ENCODE measurements around the gene SMIM24. TPM values are rescaled to one million over a fixed set of nuclear protein-coding genes. Genes with fewer than 3 reads are reported as not detected.
A peak's percentile ranks its signal among the peaks of the same experiment; 100 is the strongest.

Gene SMIM24
- polyA plus RNA-seq, 4 donors, result 270 to 1,947 (median 1,286) TPM

- Histone ChIP-seq H3K4me1 (ENCODE audit: control insufficient read depth in 3 of 3, insufficient read depth in 2 of 3, low read depth in 1 of 3, low read length in 2 of 3) (peaks cover 0 to 15% (median 4%) of the 10 kb centered on the region in 3 donors), H3K36me3 (ENCODE audit: control insufficient read depth in 3 of 3, insufficient read depth in 2 of 3, low read depth in 1 of 3, low read length in 3 of 3) (peaks cover 2 to 26% (median 2%) of the 10 kb centered on the region in 3 donors), H3K27ac (ENCODE audit: low read depth in 1 of 3, low read length in 2 of 3) (peak within 1 kb of the TSS; percentile 91 to 95 (median 91)), H3K9me3 (ENCODE audit: control insufficient read depth in 2 of 2, insufficient read depth in 1 of 2, low read depth in 1 of 2, low read length in 1 of 2) (no peaks in the 10 kb centered on the region), H3K4me3 (ENCODE audit: low read depth in 1 of 3, low read length in 3 of 3) (peak within 1 kb of the TSS; percentile 95 to 96 (median 96)), H3K27me3 (ENCODE audit: control insufficient read depth in 3 of 3, insufficient read depth in 3 of 3, low read length in 3 of 3) (no peaks in the 10 kb centered on the region)
- FAIRE-seq (no peak), DNase-seq (peak; percentile 99 to 100)
- 1 to 2% (median 1%) methylated on average over 56 to 79 of the region's 79 CpGs for WGBS, 3 donors
Measured at GRCh38 chr19:3505598-3506383, 25.5 kb upstream of the SMIM24 start, which contains the start of gene FZR1. Gene FZR1, plus strand, starts transcription at chr19:3506311. Its CDS starts 16,679 bp downstream, at chr19:3522990.

GRCh38 chr19:3504735-3505134 lies 24.4 kb upstream of the SMIM24 start:
- Histone ChIP-seq H3K27me3 (ENCODE audit: control insufficient read depth in 3 of 3, insufficient read depth in 3 of 3, low read length in 3 of 3) (no peaks in the 10 kb centered on the region), H3K4me1 (ENCODE audit: control insufficient read depth in 3 of 3, insufficient read depth in 2 of 3, low read depth in 1 of 3, low read length in 2 of 3) (peaks cover 0 to 16% (median 4%) of the 10 kb centered on the region in 3 donors), H3K9me3 (ENCODE audit: control insufficient read depth in 2 of 2, insufficient read depth in 1 of 2, low read depth in 1 of 2, low read length in 1 of 2) (no peaks in the 10 kb centered on the region), H3K27ac (ENCODE audit: low read depth in 1 of 3, low read length in 2 of 3) (no peak overlapping the region), H3K36me3 (ENCODE audit: control insufficient read depth in 3 of 3, insufficient read depth in 2 of 3, low read depth in 1 of 3, low read length in 3 of 3) (peaks cover under 1 to 16% (median 2%) of the 10 kb centered on the region in 3 donors), H3K4me3 (ENCODE audit: low read depth in 1 of 3, low read length in 3 of 3) (no peak overlapping the region)
- FAIRE-seq (no peak), DNase-seq (peak in 1 of 2 donors; percentile 22)
- WGBS, 3 donors, result 77 to 89% (median 83%) methylated on average over 5 of the region's 5 CpGs

DNA sequence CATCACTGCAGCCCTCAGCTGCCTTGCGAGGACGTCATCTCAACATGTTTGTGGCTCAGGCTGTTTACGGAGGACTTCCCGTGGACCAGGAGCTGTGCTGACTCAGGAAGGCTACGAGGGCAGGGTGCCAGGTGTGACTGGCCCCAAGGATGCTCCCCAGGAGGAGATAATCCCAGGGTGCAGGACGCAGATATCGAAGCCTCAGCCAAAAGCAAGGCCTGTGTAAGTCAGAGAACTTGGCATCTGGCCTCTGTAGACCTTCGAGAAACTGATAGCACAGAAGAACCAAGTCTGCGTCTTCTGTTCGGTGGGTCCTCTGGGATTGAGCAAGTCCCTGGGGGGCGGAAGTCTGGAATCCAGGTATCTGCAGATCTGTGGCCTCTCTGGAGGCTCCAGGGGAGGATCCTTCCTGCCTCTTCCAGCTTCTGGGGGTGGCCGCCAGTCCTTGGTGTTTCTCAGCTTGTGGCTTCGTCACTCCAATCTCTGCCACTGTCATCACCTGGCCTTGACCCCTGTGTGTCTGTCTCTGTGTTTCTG lies 22.8 kb upstream of the SMIM24 start:
- no peak for FAIRE-seq
- Histone ChIP-seq H3K4me1 (ENCODE audit: control insufficient read depth in 3 of 3, insufficient read depth in 2 of 3, low read depth in 1 of 3, low read length in 2 of 3) (peaks cover 0 to 9% (median 0%) of the 10 kb centered on the region in 3 donors), H3K9me3 (ENCODE audit: control insufficient read depth in 2 of 2, insufficient read depth in 1 of 2, low read depth in 1 of 2, low read length in 1 of 2) (no peaks in the 10 kb centered on the region), H3K36me3 (ENCODE audit: control insufficient read depth in 3 of 3, insufficient read depth in 2 of 3, low read depth in 1 of 3, low read length in 3 of 3) (peaks cover 0 to under 1% (median 0%) of the 10 kb centered on the region in 3 donors), H3K4me3 (ENCODE audit: low read depth in 1 of 3, low read length in 3 of 3) (no peak overlapping the region), H3K27ac (ENCODE audit: low read depth in 1 of 3, low read length in 2 of 3) (no peak overlapping the region), H3K27me3 (ENCODE audit: control insufficient read depth in 3 of 3, insufficient read depth in 3 of 3, low read length in 3 of 3) (no peaks in the 10 kb centered on the region)
- no peak for DNase-seq
- 80 to 88% (median 84%) methylated on average over 13 of the region's 13 CpGs for WGBS, 3 donors

GRCh38 chr19:3501780-3502179 lies 21.5 kb upstream of the SMIM24 start:
- Histone ChIP-seq H3K9me3 (ENCODE audit: control insufficient read depth in 2 of 2, insufficient read depth in 1 of 2, low read depth in 1 of 2, low read length in 1 of 2) (no peaks in the 10 kb centered on the region), H3K4me3 (ENCODE audit: low read depth in 1 of 3, low read length in 3 of 3) (no peak overlapping the region), H3K27ac (ENCODE audit: low read depth in 1 of 3, low read length in 2 of 3) (no peak overlapping the region), H3K4me1 (ENCODE audit: control insufficient read depth in 3 of 3, insufficient read depth in 2 of 3, low read depth in 1 of 3, low read length in 2 of 3) (peaks cover 0 to 4% (median 0%) of the 10 kb centered on the region in 3 donors), H3K36me3 (ENCODE audit: control insufficient read depth in 3 of 3, insufficient read depth in 2 of 3, low read depth in 1 of 3, low read length in 3 of 3) (peaks cover 0 to 13% (median 0%) of the 10 kb centered on the region in 3 donors), H3K27me3 (ENCODE audit: control insufficient read depth in 3 of 3, insufficient read depth in 3 of 3, low read length in 3 of 3) (no peaks in the 10 kb centered on the region)
- 86 to 92% (median 89%) methylated on average over 3 of the region's 3 CpGs for WGBS, 3 donors
- DNase-seq, result no peak
- no peak for FAIRE-seq

- Histone ChIP-seq H3K4me3 (ENCODE audit: low read depth in 1 of 3, low read length in 3 of 3) (peak within 1 kb of the TSS; percentile 63 to 96 (median 66)), H3K4me1 (ENCODE audit: control insufficient read depth in 3 of 3, insufficient read depth in 2 of 3, low read depth in 1 of 3, low read length in 2 of 3) (peaks cover 0 to 4% (median 0%) of the 10 kb centered on the region in 3 donors), H3K9me3 (ENCODE audit: control insufficient read depth in 2 of 2, insufficient read depth in 1 of 2, low read depth in 1 of 2, low read length in 1 of 2) (no peaks in the 10 kb centered on the region), H3K27me3 (ENCODE audit: control insufficient read depth in 3 of 3, insufficient read depth in 3 of 3, low read length in 3 of 3) (no peaks in the 10 kb centered on the region), H3K27ac (ENCODE audit: low read depth in 1 of 3, low read length in 2 of 3) (peak within 1 kb of the TSS; percentile 67 to 96 (median 86)), H3K36me3 (ENCODE audit: control insufficient read depth in 3 of 3, insufficient read depth in 2 of 3, low read depth in 1 of 3, low read length in 3 of 3) (peaks cover 0 to 25% (median 0%) of the 10 kb centered on the region in 3 donors)
- FAIRE-seq, result no peak
- 0% methylated on average over 41 to 52 of the region's 52 CpGs for WGBS, 3 donors
- peak; percentile 98 to 99 for DNase-seq
Measured at GRCh38 chr19:3500429-3501101, 20.2 kb upstream of the SMIM24 start, which contains the start of gene DOHH. Gene DOHH, minus strand, starts transcription at chr19:3500674. Its CDS starts 3,860 bp downstream, at chr19:3496814.

GRCh38 chr19:3499738-3500428 lies 19.6 kb upstream of the SMIM24 start:
- Histone ChIP-seq H3K9me3 (ENCODE audit: control insufficient read depth in 2 of 2, insufficient read depth in 1 of 2, low read depth in 1 of 2, low read length in 1 of 2) (no peaks in the 10 kb centered on the region), H3K27me3 (ENCODE audit: control insufficient read depth in 3 of 3, insufficient read depth in 3 of 3, low read length in 3 of 3) (no peaks in the 10 kb centered on the region), H3K4me1 (ENCODE audit: control insufficient read depth in 3 of 3, insufficient read depth in 2 of 3, low read depth in 1 of 3, low read length in 2 of 3) (peaks cover 0 to 4% (median 0%) of the 10 kb centered on the region in 3 donors), H3K36me3 (ENCODE audit: control insufficient read depth in 3 of 3, insufficient read depth in 2 of 3, low read depth in 1 of 3, low read length in 3 of 3) (peaks cover 0 to 32% (median 0%) of the 10 kb centered on the region in 3 donors), H3K27ac (ENCODE audit: low read depth in 1 of 3, low read length in 2 of 3) (peak overlapping the region; percentile 67 to 96 (median 86)), H3K4me3 (ENCODE audit: low read depth in 1 of 3, low read length in 3 of 3) (peak overlapping the region; percentile 63 to 96 (median 66))
- FAIRE-seq (no peak), DNase-seq (no peak)
- 23 to 24% (median 23%) methylated on average over 18 of the region's 18 CpGs for WGBS, 3 donors

DNA sequence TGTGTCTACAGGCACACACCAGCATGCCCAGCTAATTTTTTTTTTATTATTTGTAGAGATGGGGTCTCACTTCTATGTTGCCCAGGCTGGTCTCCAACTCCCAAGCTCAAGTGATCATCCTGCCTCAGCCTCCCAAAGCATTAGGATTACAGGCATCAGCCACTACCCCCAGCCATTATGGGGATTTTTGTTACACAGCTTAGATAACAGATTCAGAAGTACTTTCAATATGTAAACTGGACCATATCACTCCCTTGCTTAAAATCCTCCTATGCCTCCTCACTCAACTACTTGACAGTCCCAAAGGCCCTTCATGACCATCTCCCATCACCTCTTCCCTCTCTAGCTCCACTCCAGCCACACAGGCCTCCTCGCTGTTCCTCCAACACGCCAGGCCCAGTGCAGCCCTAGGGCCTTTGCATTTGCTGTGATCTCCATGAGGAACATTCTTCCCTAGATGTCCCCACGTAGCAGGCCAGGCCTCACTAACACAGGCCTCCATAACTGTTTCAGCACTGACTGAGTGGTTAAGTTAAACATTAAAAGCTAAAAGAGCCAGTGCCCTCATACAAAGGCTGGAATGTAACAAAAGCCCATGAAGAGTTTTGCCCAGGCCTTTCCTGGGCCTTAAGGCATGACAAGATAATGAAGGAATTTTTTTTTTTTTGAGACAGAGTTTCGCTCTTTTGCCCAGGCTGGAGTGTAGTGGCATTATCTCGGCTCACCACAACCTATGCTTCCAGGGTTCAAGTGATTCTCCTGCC lies 17.6 kb upstream of the SMIM24 start:
- Histone ChIP-seq H3K9me3 (ENCODE audit: control insufficient read depth in 2 of 2, insufficient read depth in 1 of 2, low read depth in 1 of 2, low read length in 1 of 2) (no peaks in the 10 kb centered on the region), H3K27ac (ENCODE audit: low read depth in 1 of 3, low read length in 2 of 3) (no peak overlapping the region), H3K4me1 (ENCODE audit: control insufficient read depth in 3 of 3, insufficient read depth in 2 of 3, low read depth in 1 of 3, low read length in 2 of 3) (peaks cover 0 to 4% (median 0%) of the 10 kb centered on the region in 3 donors), H3K4me3 (ENCODE audit: low read depth in 1 of 3, low read length in 3 of 3) (no peak overlapping the region), H3K36me3 (ENCODE audit: control insufficient read depth in 3 of 3, insufficient read depth in 2 of 3, low read depth in 1 of 3, low read length in 3 of 3) (peaks cover 0 to 49% (median 4%) of the 10 kb centered on the region in 3 donors), H3K27me3 (ENCODE audit: control insufficient read depth in 3 of 3, insufficient read depth in 3 of 3, low read length in 3 of 3) (no peaks in the 10 kb centered on the region)
- no peak for FAIRE-seq
- no peak for DNase-seq
- 96 to 98% (median 97%) methylated on average over 5 of the region's 5 CpGs for WGBS, 3 donors
